ENCODE measurements around the gene WDR4. TPM values are rescaled to one million over a fixed set of nuclear protein-coding genes. Genes with fewer than 3 reads are reported as not detected.

Gene WDR4
- polyA plus RNA-seq, 1 of the 3 experiments (the other 2 are of a cell fraction), result 26.5 TPM

DNA sequence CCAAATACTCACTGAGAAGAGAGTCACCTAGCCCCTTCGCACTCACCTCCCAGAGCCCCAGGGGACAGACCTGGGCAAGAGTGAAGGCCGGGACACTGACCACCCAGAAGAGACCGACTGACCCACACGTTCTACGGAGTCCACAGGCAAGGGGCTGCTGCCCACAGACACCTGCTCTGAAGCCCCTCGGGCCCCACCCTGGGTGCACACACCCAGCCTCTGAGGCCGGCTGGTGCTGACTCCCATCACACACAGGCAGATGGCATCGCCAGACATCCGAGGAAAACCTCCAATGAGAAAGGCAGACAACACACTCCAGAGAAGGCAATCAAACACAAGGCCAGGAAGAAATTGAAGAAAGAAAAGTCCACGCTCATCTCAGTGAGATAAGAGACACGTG is 22.1 kb downstream of the WDR4 start (continued):
- TF ChIP-seq EZH2phosphoT487 (IDR thresholded peaks at IDR 0.05; ENCODE audit: borderline replicate concordance, low read depth) (no peak), ELF1 (IDR thresholded peaks at IDR 0.05) (no peak), NFIC (IDR thresholded peaks at IDR 0.05; ENCODE audit: borderline replicate concordance) (no peak), NRF1 (IDR thresholded peaks at IDR 0.05; ENCODE audit: low read depth, low read length) (no peak), TEAD4 (IDR thresholded peaks at IDR 0.05; ENCODE audit: borderline replicate concordance, insufficient read depth) (no peak), FOXJ3 (CRISPR knock-in tag; IDR thresholded peaks at IDR 0.05) (no peak)
- TF ChIP-seq, protein P1, sequence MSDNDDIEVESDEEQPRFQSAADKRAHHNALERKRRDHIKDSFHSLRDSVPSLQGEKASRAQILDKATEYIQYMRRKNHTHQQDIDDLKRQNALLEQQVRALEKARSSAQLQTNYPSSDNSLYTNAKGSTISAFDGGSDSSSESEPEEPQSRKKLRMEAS (IDR thresholded peaks at IDR 0.05; ENCODE audit: low read depth), result no peak

GRCh38 chr21:42855937-42856335 is 23.4 kb downstream of the WDR4 start:
- Histone ChIP-seq H3K27ac (ENCODE audit: low read depth in 2 of 2, low read length in 1 of 2) (no peak overlapping the region), H3K4me1 (ENCODE audit: control insufficient read depth in 1 of 2, insufficient read depth in 2 of 2, low read depth in 1 of 2, low read length in 1 of 2) (no peaks in the 10 kb centered on the region), H3K79me2 (ENCODE audit: insufficient read depth) (peaks cover 7% of the 10 kb centered on the region; the same call in 1 of the 2 replicates), H3K9me2 (no peaks in the 10 kb centered on the region), H3K4me3 (ENCODE audit: low read depth in 2 of 2, low read length in 1 of 2) (no peak overlapping the region), H3F3A (replicated peaks; ENCODE audit: insufficient read depth) (no peaks in the 10 kb centered on the region), H3K4me2 (no peak overlapping the region), H3K9me3 (no peaks in the 10 kb centered on the region), H2AFZ (ENCODE audit: low read depth) (no peak overlapping the region), H3K36me3 (replicated peaks in 1 of 2; ENCODE audit: control insufficient read depth in 1 of 2, insufficient read depth in 2 of 2, low read length in 1 of 2) (peaks cover 12 to 89% of the 10 kb centered on the region in 2 experiments), H3K27me3 (ENCODE audit: insufficient read depth) (no peaks in the 10 kb centered on the region), H4K20me1 (ENCODE audit: insufficient read depth) (peaks cover 3% of the 10 kb centered on the region; the same call in 1 of the 2 replicates), H3K9ac (no peak overlapping the region)
- ChIA-PET CTCF (interaction anchor here (1.3 to 1.5 kb wide), 2 partner anchors 37 to 262 kb away, joined by 4 to 5 read pairs; no protein-coding TSS in a partner anchor), POLR2A (no interaction called here)
- no peak for TF ChIP-seq TEAD4 (IDR thresholded peaks at IDR 0.05; ENCODE audit: borderline replicate concordance, insufficient read depth)
- no peak for TF ChIP-seq CHD2 (IDR thresholded peaks at IDR 0.05; ENCODE audit: low read length, partially characterized antibody)
- TF ChIP-seq, protein P2, sequence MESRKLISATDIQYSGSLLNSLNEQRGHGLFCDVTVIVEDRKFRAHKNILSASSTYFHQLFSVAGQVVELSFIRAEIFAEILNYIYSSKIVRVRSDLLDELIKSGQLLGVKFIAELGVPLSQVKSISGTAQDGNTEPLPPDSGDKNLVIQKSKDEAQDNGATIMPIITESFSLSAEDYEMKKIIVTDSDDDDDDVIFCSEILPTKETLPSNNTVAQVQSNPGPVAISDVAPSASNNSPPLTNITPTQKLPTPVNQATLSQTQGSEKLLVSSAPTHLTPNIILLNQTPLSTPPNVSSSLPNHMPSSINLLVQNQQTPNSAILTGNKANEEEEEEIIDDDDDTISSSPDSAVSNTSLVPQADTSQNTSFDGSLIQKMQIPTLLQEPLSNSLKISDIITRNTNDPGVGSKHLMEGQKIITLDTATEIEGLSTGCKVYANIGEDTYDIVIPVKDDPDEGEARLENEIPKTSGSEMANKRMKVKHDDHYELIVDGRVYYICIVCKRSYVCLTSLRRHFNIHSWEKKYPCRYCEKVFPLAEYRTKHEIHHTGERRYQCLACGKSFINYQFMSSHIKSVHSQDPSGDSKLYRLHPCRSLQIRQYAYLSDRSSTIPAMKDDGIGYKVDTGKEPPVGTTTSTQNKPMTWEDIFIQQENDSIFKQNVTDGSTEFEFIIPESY (IDR thresholded peaks at IDR 0.05; ENCODE audit: borderline replicate concordance, low read depth), result no peak
- TF ChIP-seq YY1 (IDR thresholded peaks at IDR 0.05; ENCODE audit: low read depth), result no peak
- TF ChIP-seq EP300 (IDR thresholded peaks at IDR 0.05; ENCODE audit: borderline replicate concordance in 1 of 2, low read depth in 1 of 2, low read length in 1 of 2), result no peak
- TF ChIP-seq ELF1 (IDR thresholded peaks at IDR 0.05), result no peak
- DNase-seq, result no peak
- WGBS (ENCODE audit: low lambda C conversion rate), result 94% methylated on average over 15 of the region's 18 CpGs

DNA sequence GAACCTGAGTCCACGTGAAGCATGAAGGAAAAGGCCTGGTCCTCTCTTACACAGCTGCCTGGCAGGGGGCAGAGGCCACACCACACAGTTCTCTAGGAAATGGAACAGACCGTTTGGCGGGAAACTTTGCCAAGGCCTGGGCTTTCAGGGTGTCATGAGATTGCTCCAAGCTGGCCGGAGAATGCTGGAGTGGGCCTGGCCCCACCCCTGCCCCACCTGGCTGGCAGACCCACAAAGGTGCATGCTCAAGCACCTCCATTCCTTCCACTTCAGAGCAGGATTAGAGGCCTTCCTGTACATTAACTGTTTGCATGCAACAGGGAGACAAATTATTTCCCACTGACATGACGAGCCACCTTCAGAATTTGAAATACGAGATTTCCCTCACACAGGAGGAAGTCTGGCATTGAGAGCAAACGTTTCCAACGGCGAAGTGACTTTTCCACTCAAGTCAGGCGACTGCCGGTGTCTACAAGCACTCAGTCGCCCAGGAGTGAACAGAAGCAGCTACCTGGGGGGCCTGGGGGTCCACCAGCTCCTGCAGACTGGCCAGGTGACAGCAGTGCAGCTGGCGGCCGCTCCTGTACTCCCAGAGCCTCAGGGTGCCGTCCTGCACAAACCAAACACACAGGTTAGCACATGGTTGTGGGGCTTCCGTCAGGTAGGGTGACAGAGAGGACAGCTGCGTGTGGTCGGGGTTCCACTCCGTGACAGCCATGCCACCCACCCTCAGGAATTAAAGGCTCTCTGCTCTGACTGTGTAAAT is 24.0 kb downstream of the WDR4 start:
- ChIA-PET POLR2A (no interaction called here), CTCF (interaction anchor here (1.3 to 1.5 kb wide), 2 partner anchors 37 to 262 kb away, joined by 4 to 5 read pairs; no protein-coding TSS in a partner anchor)
- no peaks in the 10 kb centered on the region for H3K9me3 ChIP-seq
- TF ChIP-seq, protein P3, sequence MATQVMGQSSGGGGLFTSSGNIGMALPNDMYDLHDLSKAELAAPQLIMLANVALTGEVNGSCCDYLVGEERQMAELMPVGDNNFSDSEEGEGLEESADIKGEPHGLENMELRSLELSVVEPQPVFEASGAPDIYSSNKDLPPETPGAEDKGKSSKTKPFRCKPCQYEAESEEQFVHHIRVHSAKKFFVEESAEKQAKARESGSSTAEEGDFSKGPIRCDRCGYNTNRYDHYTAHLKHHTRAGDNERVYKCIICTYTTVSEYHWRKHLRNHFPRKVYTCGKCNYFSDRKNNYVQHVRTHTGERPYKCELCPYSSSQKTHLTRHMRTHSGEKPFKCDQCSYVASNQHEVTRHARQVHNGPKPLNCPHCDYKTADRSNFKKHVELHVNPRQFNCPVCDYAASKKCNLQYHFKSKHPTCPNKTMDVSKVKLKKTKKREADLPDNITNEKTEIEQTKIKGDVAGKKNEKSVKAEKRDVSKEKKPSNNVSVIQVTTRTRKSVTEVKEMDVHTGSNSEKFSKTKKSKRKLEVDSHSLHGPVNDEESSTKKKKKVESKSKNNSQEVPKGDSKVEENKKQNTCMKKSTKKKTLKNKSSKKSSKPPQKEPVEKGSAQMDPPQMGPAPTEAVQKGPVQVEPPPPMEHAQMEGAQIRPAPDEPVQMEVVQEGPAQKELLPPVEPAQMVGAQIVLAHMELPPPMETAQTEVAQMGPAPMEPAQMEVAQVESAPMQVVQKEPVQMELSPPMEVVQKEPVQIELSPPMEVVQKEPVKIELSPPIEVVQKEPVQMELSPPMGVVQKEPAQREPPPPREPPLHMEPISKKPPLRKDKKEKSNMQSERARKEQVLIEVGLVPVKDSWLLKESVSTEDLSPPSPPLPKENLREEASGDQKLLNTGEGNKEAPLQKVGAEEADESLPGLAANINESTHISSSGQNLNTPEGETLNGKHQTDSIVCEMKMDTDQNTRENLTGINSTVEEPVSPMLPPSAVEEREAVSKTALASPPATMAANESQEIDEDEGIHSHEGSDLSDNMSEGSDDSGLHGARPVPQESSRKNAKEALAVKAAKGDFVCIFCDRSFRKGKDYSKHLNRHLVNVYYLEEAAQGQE (IDR thresholded peaks at IDR 0.05; ENCODE audit: low read depth, low read length), result no peak
- TF ChIP-seq NRF1 (IDR thresholded peaks at IDR 0.05; ENCODE audit: low read depth, low read length) (no peak), NFIC (IDR thresholded peaks at IDR 0.05; ENCODE audit: borderline replicate concordance) (no peak), CHD2 (IDR thresholded peaks at IDR 0.05; ENCODE audit: low read length, partially characterized antibody) (no peak), FOSL2 (IDR thresholded peaks at IDR 0.05; ENCODE audit: borderline replicate concordance, low read depth) (no peak), JUND (IDR thresholded peaks at IDR 0.05) (no peak), TEAD4 (IDR thresholded peaks at IDR 0.05; ENCODE audit: borderline replicate concordance, insufficient read depth) (no peak), YY1 (IDR thresholded peaks at IDR 0.05; ENCODE audit: low read depth) (no peak), ELF1 (IDR thresholded peaks at IDR 0.05) (no peak), RFX5 (IDR thresholded peaks at IDR 0.05; ENCODE audit: low read length) (no peak), GATA2 (CRISPR knock-in tag; IDR thresholded peaks at IDR 0.05) (no peak), TAF1 (IDR thresholded peaks at IDR 0.05; ENCODE audit: borderline replicate concordance, low read depth, low read length) (no peak), RXRA (IDR thresholded peaks at IDR 0.05; ENCODE audit: borderline replicate concordance, low read depth) (no peak)

More for the DNA sequence above, 24.0 kb downstream of the WDR4 start:
- Histone ChIP-seq H3K36me3 (replicated peaks in 1 of 2; ENCODE audit: control insufficient read depth in 1 of 2, insufficient read depth in 2 of 2, low read length in 1 of 2) (peaks cover 9 to 91% of the 10 kb centered on the region in 2 experiments), H3F3A (replicated peaks; ENCODE audit: insufficient read depth) (no peaks in the 10 kb centered on the region), H3K9ac (no peak overlapping the region), H3K9me2 (no peaks in the 10 kb centered on the region), H3K79me2 (ENCODE audit: insufficient read depth) (peaks cover 4% of the 10 kb centered on the region; the same call in 1 of the 2 replicates), H3K27me3 (ENCODE audit: insufficient read depth) (no peaks in the 10 kb centered on the region), H2AFZ (ENCODE audit: low read depth) (no peak overlapping the region), H4K20me1 (ENCODE audit: insufficient read depth) (peaks cover 3% of the 10 kb centered on the region; the same call in 1 of the 2 replicates), H3K4me2 (no peak overlapping the region), H3K4me3 (ENCODE audit: low read depth in 2 of 2, low read length in 1 of 2) (no peak overlapping the region), H3K4me1 (ENCODE audit: control insufficient read depth in 1 of 2, insufficient read depth in 2 of 2, low read depth in 1 of 2, low read length in 1 of 2) (no peaks in the 10 kb centered on the region), H3K27ac (ENCODE audit: low read depth in 2 of 2, low read length in 1 of 2) (no peak overlapping the region)
- no peak for DNase-seq
- 93% methylated on average over 8 of the region's 19 CpGs for WGBS (ENCODE audit: low lambda C conversion rate)
